Breast epithelium (tissue), 3 donors: Measurements from ENCODE around the gene LPCAT2.

Experiments used
- CTCF ChIP-seq, 3 donors: fragments of 450-650 bp; IDR thresholded peaks; one replicate each; pipeline ENCODE4 v1.5.1; 2016 to 2017; ENCODE audit warnings: antibody characterized with exemption in 3 of 3, mild to moderate bottlenecking in 3 of 3, moderate library complexity in 3 of 3
- POLR2A ChIP-seq: fragments of 450-650 bp; IDR thresholded peaks from one replicate; pipeline ENCODE4 v1.6.1; 2016; ENCODE audit warnings: antibody characterized with exemption, mild to moderate bottlenecking, moderate library complexity
- POLR2AphosphoS5 ChIP-seq, 3 donors: sonication (generic); formaldehyde crosslinking; IDR thresholded peaks; one replicate each; pipeline ENCODE4 v1.6.1; 2017; ENCODE audit warnings: antibody characterized with exemption in 3 of 3

- TF ChIP-seq POLR2A (no peak), CTCF (IDR thresholded peaks at IDR 0.05) (no peak), POLR2AphosphoS5 (IDR thresholded peaks at IDR 0.05) (no peak)
Observed at GRCh38 chr16:55503726-55504550, 4.9 kb upstream of the LPCAT2 start.
